Activated CD8-positive, alpha-beta memory T cell treated with anti-CD3 and anti-CD28 coated beads, Interleukin-2, amount 10 ng/mL, durations not matched to agents 7 days and 5 days (primary cell): ENCODE measurements around the gene TRIM10. TPM values are rescaled to one million over a fixed set of nuclear protein-coding genes. Genes with fewer than 3 reads are reported as not detected.
"Not testable (repeated sequence)": the region's sequence is repeated elsewhere in the genome, so short reads cannot be mapped to it uniquely, and the experiment has no call there.

Source experiments
- ATAC-seq: fragments of 150-1000 bp; cut with Tn5 transposase; one replicate; pipeline ENCODE4 v1.10.0; 2021; ENCODE audit warnings: moderate library complexity
- CTCF ChIA-PET: fragments of 350-600 bp; sonication (Branson Sonifier 250); formaldehyde crosslinking; loops from one replicate; lab custom pipeline; 2021; ENCODE audit warnings: antibody characterized with exemption; lab: Charles Lee
- DNase-seq: peaks from one replicate; pipeline ENCODE4 v3.0.0-alpha.2; 2020
- H3K27ac Mint-ChIP-seq: one replicate; pipeline ENCODE4 v1.8.0; 2021; ENCODE audit warnings: mild to moderate bottlenecking, mixed read lengths
- H3K27me3 Mint-ChIP-seq: one replicate; pipeline ENCODE4 v1.8.0; 2021; ENCODE audit warnings: mixed read lengths
- H3K36me3 Mint-ChIP-seq: one replicate; pipeline ENCODE4 v1.8.0; 2021; ENCODE audit warnings: mild to moderate bottlenecking, mixed read lengths
- H3K4me1 Mint-ChIP-seq: one replicate; pipeline ENCODE4 v1.8.0; 2021; ENCODE audit warnings: mixed read lengths
- H3K4me3 Mint-ChIP-seq: one replicate; pipeline ENCODE4 v1.8.0; 2021; ENCODE audit warnings: mild to moderate bottlenecking, moderate library complexity, mixed read lengths
- H3K9me3 Mint-ChIP-seq: one replicate; pipeline ENCODE4 v1.8.0; 2022; ENCODE audit warnings: low read depth, mixed read lengths
- total RNA-seq, 2 experiments: library from RNA; stranded (reverse); gene quantifications; one replicate each; pipeline ENCODE4 v1.2.3, GENCODE V29; 2021

The TRIM10 gene
- total RNA-seq, 2 experiments from 2014 or later: not detected

DNA sequence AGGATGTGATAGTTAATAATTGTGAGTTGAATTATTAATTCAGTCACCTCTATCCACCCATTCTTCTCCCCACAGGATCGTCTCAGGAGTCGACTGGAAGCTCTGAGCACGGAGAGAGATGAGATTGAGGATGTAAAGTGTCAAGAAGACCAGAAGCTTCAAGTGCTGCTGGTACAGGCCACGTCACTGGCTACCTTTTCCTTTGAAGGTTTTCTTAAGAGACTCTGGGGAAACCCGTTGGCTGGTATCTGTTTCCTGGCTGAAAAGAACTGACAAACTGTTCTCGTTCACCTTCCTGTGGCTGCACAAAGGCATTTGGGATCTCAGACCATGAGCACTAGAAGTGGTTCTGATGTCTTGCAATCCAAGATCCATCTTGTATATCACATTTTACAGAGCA is 6.1 kb upstream of the TRIM10 start:
- DNase-seq (no peak), ATAC-seq (no peak)
- H3K4me1 Mint-ChIP-seq: peaks cover 33% of the 10 kb centered on the region
- H3K9me3 Mint-ChIP-seq: no peaks in the 10 kb centered on the region
- no peaks in the 10 kb centered on the region for H3K36me3 Mint-ChIP-seq
- peaks cover 49% of the 10 kb centered on the region for H3K27me3 Mint-ChIP-seq
- H3K4me3 Mint-ChIP-seq: no peak overlapping the region
- CTCF ChIA-PET: interaction anchor here (1.3 to 3.1 kb wide), 4 partner anchors 24 to 64 kb away, joined by 4 to 24 read pairs (median 8); no protein-coding TSS in a partner anchor
- H3K27ac Mint-ChIP-seq: no peak overlapping the region

DNA sequence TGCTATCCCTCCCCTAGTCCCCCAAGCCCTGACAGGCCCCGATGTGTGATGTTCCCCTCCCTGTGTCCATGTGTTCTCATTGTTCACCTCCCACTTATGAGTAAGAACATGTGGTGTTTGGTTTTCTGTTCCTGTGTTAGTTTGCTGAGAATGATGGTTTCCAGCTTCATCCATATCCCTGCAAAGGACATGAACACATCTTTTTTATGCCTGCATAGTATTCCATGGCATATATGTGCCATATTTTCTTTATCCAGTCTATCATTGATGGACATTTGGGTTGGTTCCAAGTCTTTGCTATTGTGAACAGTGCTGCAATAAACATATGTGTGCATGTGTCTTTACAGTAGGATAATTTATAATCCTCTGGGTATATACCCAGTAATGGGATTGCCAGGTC is 4.2 kb upstream of the TRIM10 start:
- peaks cover 31% of the 10 kb centered on the region for H3K27me3 Mint-ChIP-seq
- DNase-seq, ATAC-seq, H3K4me3 Mint-ChIP-seq, H3K36me3 Mint-ChIP-seq, H3K9me3 Mint-ChIP-seq, H3K27ac Mint-ChIP-seq, CTCF ChIA-PET: not testable (repeated sequence)
- H3K4me1 Mint-ChIP-seq: peaks cover 30% of the 10 kb centered on the region

DNA sequence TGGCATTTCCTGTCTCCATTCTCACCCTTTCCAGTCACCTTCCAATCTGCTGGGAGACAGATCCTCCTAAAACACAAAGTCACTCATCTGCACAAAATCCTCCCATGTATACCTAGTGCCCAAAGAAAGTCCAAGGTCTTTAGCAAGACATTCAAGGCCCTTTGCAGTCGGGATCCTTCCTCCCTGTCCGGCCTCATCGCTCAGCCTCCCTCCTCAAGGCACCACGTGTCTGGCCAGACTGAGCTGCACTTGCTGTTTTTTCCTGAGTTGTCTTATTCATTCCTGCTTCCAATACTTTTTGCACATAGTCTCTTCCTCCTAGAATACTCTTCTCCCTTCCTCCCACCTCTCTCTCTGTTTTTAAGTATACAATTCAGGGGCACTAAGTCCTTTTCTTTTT is 3.7 kb upstream of the TRIM10 start:
- ATAC-seq (no peak), DNase-seq (no peak)
- CTCF ChIA-PET: interaction anchor here (0.8 to 0.9 kb wide), 2 partner anchors 62 to 227 kb away, joined by 3 to 4 read pairs; no protein-coding TSS in a partner anchor
- no peak overlapping the region for H3K27ac Mint-ChIP-seq
- peaks cover 28% of the 10 kb centered on the region for H3K4me1 Mint-ChIP-seq
- H3K27me3 Mint-ChIP-seq: peaks cover 28% of the 10 kb centered on the region
- H3K36me3 Mint-ChIP-seq: no peaks in the 10 kb centered on the region
- no peak overlapping the region for H3K4me3 Mint-ChIP-seq
- H3K9me3 Mint-ChIP-seq: no peaks in the 10 kb centered on the region

DNA sequence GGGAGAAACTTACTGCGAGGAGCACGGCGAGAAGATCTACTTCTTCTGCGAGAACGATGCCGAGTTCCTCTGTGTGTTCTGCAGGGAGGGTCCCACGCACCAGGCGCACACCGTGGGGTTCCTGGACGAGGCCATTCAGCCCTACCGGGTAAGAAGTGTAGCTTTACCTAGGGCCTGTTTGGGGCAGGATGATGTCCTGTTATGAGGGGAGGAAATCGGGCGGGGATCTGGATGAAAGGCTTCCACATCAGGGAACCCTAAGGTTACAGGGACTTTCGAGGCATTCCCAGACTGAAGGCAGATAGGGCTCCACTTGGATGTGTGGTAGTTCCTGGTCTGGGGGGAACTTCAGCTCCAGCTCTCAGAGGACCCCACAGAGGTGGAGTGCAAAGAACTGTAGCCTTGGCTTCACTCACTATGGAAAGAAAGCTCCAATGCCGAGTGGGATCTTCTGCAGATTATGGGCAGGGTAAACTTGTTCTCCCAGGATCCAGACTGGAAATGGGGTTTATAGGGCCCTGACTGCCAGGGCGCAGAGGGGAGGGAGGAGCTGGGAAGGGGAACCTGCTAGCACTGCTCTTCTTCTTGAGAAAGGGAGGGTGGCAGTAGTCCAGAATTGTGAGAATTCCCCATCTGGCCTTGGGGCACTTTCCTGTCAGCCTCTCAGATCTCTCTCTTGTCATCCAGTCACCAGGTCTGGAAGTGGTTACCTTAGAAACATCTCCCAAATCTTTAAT is 3.1 kb upstream of the TRIM10 start:
- Mint-ChIP-seq H3K27ac (no peak overlapping the region), H3K4me1 (peaks cover 30% of the 10 kb centered on the region), H3K4me3 (no peak overlapping the region), H3K9me3 (no peaks in the 10 kb centered on the region), H3K27me3 (peaks cover 32% of the 10 kb centered on the region), H3K36me3 (no peaks in the 10 kb centered on the region)
- CTCF ChIA-PET: interaction anchor here (0.8 to 1.3 kb wide), 3 partner anchors 33 to 227 kb away, joined by 3 to 4 read pairs (median 4); no protein-coding TSS in a partner anchor
- ATAC-seq (no peak), DNase-seq (no peak)

DNA sequence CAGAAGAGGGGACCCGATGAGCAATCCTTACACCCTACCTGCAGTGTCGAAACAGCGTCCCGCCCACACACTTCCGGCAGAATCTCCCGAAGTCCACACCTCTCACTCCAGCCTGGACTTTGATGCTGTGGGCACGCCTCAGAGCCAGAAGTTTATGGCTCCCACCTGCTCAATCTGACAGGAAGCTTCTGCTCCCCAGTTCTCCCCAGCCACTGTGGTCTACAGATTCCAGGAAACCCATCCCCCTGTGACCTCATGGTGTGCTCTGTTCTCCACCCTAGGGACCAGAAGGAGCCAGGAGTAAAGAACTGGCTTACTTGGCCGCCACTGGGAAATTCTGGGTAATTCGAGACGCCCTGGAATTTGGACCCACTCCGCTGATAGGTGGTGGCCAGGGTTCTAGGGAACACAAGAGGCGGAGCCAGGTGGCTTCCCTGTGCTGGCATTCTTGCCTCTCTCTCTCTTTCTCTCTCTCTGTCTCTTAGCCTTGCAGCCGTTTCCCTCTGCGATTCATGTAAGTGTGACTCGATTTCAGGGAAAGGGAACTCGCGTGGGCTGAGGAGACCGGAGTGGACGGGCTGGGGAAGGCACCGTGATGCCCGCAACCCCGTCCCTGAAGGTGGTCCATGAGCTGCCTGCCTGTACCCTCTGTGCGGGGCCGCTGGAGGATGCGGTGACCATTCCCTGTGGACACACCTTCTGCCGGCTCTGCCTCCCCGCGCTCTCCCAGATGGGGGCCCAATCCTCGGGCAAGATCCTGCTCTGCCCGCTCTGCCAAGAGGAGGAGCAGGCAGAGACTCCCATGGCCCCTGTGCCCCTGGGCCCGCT is 2.3 kb upstream of the TRIM10 start, which contains the start of gene TRIM15:
TSS of gene TRIM15 (plus strand) at position 457 of the 828 bp plus-strand sequence. CDS start at position 596, 139 bp downstream.
- H3K27ac Mint-ChIP-seq: no peak within 1 kb of the TSS
- peak; percentile 57 for DNase-seq
- no peak within 1 kb of the TSS for H3K4me3 Mint-ChIP-seq
- H3K27me3 Mint-ChIP-seq: peaks cover 33% of the 10 kb centered on the region
- peak; percentile 63 for ATAC-seq
- no peaks in the 10 kb centered on the region for H3K9me3 Mint-ChIP-seq
- H3K4me1 Mint-ChIP-seq: peaks cover 35% of the 10 kb centered on the region
- CTCF ChIA-PET: interaction anchor here (1.3 kb wide), 1 partner anchor 32 kb away, joined by 4 read pairs; no protein-coding TSS in a partner anchor
- H3K36me3 Mint-ChIP-seq: no peaks in the 10 kb centered on the region

DNA sequence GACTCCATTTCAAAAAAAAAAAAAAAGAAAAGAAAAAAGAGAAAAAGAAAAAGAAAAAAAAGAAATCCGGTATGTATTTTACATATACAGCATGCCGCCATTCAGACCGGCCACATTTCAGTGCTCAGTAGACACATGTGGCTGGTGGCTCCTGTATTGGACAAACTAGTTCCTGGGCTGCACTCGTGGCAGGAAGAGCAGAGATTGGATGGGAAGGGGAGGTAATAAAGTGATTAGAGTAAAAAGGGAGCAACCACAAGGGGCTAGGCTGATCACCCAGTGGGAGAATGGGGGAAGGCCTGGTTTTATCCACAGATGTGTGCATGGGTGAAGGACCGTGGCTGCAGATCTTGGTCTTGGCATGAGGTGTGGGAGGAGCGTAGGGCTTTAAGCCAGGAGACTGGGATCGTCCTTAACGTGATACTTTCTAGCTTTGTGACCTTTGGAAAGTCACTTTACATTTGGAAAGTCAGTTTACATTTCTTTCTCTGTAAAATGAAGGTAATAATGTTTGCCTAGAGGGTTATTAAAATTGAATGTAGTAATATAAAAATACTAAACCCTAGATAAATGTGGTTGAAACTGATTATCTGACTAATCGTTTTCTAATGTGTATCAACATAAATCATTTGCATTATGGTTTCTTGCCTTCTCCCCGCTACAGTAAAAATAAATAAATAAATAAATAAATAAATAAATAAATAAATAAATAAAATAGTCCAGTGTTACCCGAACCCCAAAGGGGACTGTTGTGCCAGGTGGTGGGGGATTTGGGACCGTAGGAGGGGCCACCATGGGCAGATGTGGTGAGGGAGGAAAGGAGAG is 1.5 kb upstream of the TRIM10 start:
- H3K9me3 Mint-ChIP-seq: no peaks in the 10 kb centered on the region
- CTCF ChIA-PET: no interaction called here
- H3K27me3 Mint-ChIP-seq: peaks cover 32% of the 10 kb centered on the region
- no peaks in the 10 kb centered on the region for H3K36me3 Mint-ChIP-seq
- peaks cover 36% of the 10 kb centered on the region for H3K4me1 Mint-ChIP-seq
- DNase-seq: no peak
- no peak for ATAC-seq
- H3K4me3 Mint-ChIP-seq: no peak overlapping the region
- no peak overlapping the region for H3K27ac Mint-ChIP-seq

DNA sequence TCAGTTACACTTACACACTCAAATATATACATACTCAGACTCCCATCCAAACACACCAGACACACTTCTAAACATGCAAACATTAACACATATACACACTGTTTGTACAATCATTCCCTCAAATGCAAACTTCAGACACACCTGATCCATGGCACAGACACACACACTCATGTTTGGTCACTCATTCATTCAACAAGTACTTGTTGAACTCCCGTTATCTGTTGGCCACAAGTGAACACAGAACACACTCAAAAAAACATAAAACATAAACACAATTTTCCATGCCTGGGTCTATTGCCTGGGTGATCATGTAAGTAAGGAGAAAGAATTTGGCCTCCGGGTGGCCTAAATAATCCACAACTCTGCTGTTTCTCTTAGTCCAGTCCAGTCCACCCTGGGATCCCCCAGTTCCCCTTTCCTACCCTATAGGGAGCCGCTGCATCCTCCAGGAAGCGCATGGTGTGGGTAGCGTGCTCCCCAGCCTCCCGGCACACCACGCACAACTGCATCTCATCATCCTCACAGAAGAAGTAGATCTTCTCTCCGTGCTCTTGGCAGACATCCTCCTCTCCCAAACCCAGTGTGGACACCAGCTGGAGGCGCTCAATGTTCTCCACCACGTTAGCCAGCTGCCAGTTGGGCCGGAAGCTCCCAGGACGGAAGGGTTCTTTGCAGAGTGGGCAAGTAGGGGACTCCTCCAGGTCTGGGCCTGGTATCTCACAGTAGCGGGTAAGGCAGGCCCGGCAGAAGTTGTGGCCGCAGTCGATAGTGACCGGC is 815 bp downstream of the TRIM10 start:
- ATAC-seq (no peak), DNase-seq (no peak)
- Mint-ChIP-seq H3K4me1 (peaks cover 28% of the 10 kb centered on the region), H3K36me3 (no peaks in the 10 kb centered on the region), H3K27ac (no peak overlapping the region), H3K4me3 (no peak overlapping the region), H3K27me3 (peaks cover 38% of the 10 kb centered on the region), H3K9me3 (no peaks in the 10 kb centered on the region)
- CTCF ChIA-PET: no interaction called here

DNA sequence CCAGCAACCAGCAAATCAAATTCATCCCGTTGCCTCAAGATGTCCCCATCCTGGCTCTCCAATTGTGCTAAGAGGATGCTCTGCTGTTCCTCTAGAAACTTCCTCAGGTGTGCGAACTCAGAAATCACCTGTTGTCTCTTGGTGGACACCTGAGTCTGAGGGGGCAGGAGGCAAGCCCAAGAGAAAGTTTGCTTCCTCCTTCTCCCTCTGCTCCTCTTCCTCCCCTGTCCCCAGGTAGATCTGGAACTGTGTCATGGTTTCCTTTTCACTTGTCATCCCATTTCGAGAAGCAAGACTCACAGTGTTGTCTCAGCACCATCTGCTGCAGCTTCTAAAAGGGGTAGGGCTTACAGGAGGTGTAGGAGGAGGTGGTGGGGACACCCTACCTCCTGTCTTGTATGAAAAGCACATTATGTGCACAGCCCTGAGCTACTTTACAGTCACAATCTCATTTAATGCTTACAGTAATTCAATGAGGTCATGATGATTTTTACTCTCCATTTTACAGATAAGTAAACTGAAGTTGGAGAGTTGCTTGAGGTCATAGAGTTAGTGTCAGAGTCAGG is 2.5 kb downstream of the TRIM10 start:
- Mint-ChIP-seq H3K36me3 (no peaks in the 10 kb centered on the region), H3K27me3 (peaks cover 38% of the 10 kb centered on the region), H3K4me3 (no peak overlapping the region), H3K9me3 (no peaks in the 10 kb centered on the region), H3K4me1 (peaks cover 25% of the 10 kb centered on the region), H3K27ac (no peak overlapping the region)
- CTCF ChIA-PET: no interaction called here
- no peak for DNase-seq
- ATAC-seq: no peak

DNA sequence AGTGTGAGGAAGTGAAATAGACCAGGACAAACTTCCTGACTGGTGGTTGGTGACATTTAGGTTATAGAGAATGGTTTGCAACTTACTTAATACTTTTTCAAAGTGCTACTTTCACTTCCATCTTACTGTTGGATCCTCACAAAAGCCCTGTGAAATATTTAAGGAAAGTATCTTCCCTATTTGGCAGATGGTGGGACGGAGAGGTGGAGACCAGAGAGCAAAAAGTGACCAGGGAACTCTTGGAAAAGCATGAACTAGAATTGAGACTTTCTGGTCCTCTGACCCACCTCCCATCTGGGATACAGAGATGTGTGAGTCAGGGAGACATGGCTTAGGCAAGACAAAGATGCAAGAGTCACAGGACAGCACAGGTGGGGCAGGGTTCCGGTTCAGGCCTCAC is 3.0 kb downstream of the TRIM10 start:
- H3K4me3 Mint-ChIP-seq: no peak overlapping the region
- H3K27me3 Mint-ChIP-seq: peaks cover 41% of the 10 kb centered on the region
- H3K27ac Mint-ChIP-seq: no peak overlapping the region
- H3K4me1 Mint-ChIP-seq: peaks cover 20% of the 10 kb centered on the region
- ATAC-seq (no peak), DNase-seq (no peak)
- no peaks in the 10 kb centered on the region for H3K9me3 Mint-ChIP-seq
- H3K36me3 Mint-ChIP-seq: no peaks in the 10 kb centered on the region
- CTCF ChIA-PET: no interaction called here

DNA sequence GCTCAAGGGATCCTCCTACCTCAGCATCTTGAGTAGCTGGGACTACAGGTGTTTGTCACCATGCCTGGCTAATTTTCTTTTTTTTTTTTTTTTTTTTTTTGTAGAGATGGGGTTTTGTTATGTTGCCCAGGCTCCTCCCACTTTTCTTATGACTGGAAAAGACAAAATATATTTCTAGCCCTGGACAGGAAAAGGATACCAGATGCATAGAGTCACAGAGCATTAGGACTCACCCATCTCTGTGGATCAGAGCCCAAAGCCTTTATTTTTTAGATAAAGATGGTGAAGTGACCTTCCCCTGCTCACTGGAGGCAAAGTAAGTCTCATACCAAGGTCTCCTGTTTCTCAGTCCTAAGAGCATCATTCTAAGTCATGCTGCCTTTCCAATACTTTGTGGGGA is 3.4 kb downstream of the TRIM10 start:
- Mint-ChIP-seq H3K4me1 (peaks cover 18% of the 10 kb centered on the region), H3K27ac (no peak overlapping the region), H3K4me3 (no peak overlapping the region), H3K9me3 (no peaks in the 10 kb centered on the region), H3K27me3 (peaks cover 42% of the 10 kb centered on the region), H3K36me3 (no peaks in the 10 kb centered on the region)
- ATAC-seq: no peak
- CTCF ChIA-PET: no interaction called here
- no peak for DNase-seq

DNA sequence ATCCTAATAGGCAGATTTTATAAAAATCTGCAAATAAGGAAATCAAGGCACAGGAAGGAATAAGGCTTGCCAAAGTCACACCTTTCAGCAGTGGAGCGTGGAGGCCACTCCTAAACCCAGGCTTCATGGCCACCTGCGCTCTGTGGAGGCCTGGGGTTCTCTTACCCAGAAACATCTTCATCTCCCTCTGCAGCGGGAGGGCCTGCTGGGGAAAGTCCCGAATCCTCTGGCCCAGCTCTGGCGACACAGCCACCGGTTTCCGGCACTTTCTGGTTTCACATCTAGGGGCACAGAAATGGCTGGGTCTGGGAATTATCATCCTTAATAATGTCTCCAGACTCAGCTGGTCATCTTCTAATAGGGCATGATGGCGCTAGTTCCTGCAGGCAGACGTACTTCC is 4.2 kb downstream of the TRIM10 start:
- Mint-ChIP-seq H3K36me3 (no peaks in the 10 kb centered on the region), H3K4me1 (peaks cover 14% of the 10 kb centered on the region), H3K9me3 (no peaks in the 10 kb centered on the region), H3K27me3 (peaks cover 45% of the 10 kb centered on the region), H3K27ac (no peak overlapping the region), H3K4me3 (no peak overlapping the region)
- DNase-seq: no peak
- ATAC-seq: no peak
- CTCF ChIA-PET: no interaction called here

DNA sequence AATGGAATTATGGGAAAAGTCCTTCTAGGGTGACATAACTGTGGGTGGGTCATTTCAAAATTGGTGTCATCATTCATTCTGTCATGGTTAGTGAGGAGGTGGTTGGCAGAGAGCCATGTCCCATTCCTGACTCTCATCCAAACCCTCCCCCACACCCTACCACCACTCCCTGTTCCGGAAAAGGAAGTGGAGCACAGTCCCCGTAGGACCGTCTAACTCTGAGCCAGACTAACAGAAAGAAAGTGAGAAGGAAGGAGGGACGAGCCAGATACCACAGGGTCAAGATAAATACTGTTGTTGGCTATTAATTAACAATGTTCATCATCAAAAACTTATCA is 4.8 kb downstream of the TRIM10 start:
- peaks cover 20% of the 10 kb centered on the region for H3K4me1 Mint-ChIP-seq
- CTCF ChIA-PET: no interaction called here
- ATAC-seq: no peak
- no peaks in the 10 kb centered on the region for H3K36me3 Mint-ChIP-seq
- no peak for DNase-seq
- H3K27ac Mint-ChIP-seq: no peak overlapping the region
- H3K9me3 Mint-ChIP-seq: no peaks in the 10 kb centered on the region
- H3K27me3 Mint-ChIP-seq: peaks cover 45% of the 10 kb centered on the region
- H3K4me3 Mint-ChIP-seq: no peak overlapping the region
